Breast epithelium (tissue), 4 donors: ENCODE results near the gene A4GALT. TPM values are rescaled to one million over a fixed set of nuclear protein-coding genes. Genes with fewer than 3 reads are reported as not detected.
A peak's percentile ranks its signal among the peaks of the same experiment; 100 is the strongest.

Experiments
- DNase-seq, 2 donors: peaks; one replicate each; pipeline ENCODE4 v3.0.0-alpha.2; 2019; ENCODE audit warnings: low spot score in 2 of 2
- H3K27ac ChIP-seq, 2 donors: fragments of 200-600 bp; sonication (generic) in 1 of 2; one replicate each; pipeline ENCODE4 v1.5.1; 2016 to 2019; ENCODE audit warnings: mild to moderate bottlenecking in 1 of 2
- H3K27me3 ChIP-seq, 2 donors: fragments of 200-600 bp; sonication (generic) in 1 of 2; one replicate each; pipeline versions ENCODE4 v1.5.1 to v1.6.0; 2017 to 2019; ENCODE audit warnings: control low read depth in 1 of 2, mild to moderate bottlenecking in 1 of 2
- H3K36me3 ChIP-seq: fragments of 200-600 bp; one replicate; pipeline ENCODE4 v1.5.1; 2019
- H3K4me1 ChIP-seq, 2 donors: fragments of 200-600 bp; sonication (generic); one replicate each; pipeline ENCODE4 v1.5.1; 2016 to 2019; ENCODE audit warnings: control low read depth in 1 of 2
- H3K4me3 ChIP-seq, 3 donors: fragments of 200-600 bp; sonication (generic); 1 replicate in 2 of 3; 2 replicates in 1 of 3; pipeline ENCODE4 v1.5.1; 2016 to 2019; ENCODE audit warnings: mild to moderate bottlenecking in 3 of 3, moderate library complexity in 2 of 3
- H3K9me3 ChIP-seq, 2 donors: fragments of 200-600 bp; sonication (generic) in 1 of 2; one replicate each; pipeline ENCODE4 v1.5.1; 2016 to 2019; ENCODE audit warnings: control low read depth in 1 of 2
- CTCF ChIP-seq, 3 donors: fragments of 450-650 bp; IDR thresholded peaks; one replicate each; pipeline ENCODE4 v1.5.1; 2016 to 2017; ENCODE audit warnings: antibody characterized with exemption in 3 of 3, mild to moderate bottlenecking in 3 of 3, moderate library complexity in 3 of 3
- POLR2A ChIP-seq: fragments of 450-650 bp; IDR thresholded peaks from one replicate; pipeline ENCODE4 v1.6.1; 2016; ENCODE audit warnings: antibody characterized with exemption, mild to moderate bottlenecking, moderate library complexity
- POLR2AphosphoS5 ChIP-seq, 3 donors: sonication (generic); formaldehyde crosslinking; IDR thresholded peaks; one replicate each; pipeline ENCODE4 v1.6.1; 2017; ENCODE audit warnings: antibody characterized with exemption in 3 of 3
- intact Hi-C: fragments of 100-400 bp; cut with DNase I; formaldehyde crosslinking; loops from one replicate; pipeline ENCODE4 v1.15.1; 2023; ENCODE audit warnings: low total_unique reads
- total RNA-seq, 3 donors: library from RNA; depleted of rRNA; stranded (reverse); fragments of >200 nt; gene quantifications; one replicate each; pipeline ENCODE4 v1.1.0, GENCODE V29; 2016

A4GALT gene
- total RNA-seq, 3 donors from 2014 or later = 6.6 to 32.8 (median 22.9) TPM

GRCh38 chr22:42724062-42724461 lies 3.4 kb upstream of the A4GALT start:
- H3K27ac ChIP-seq = no peak overlapping the region
- intact Hi-C loops = no loop called here
- DNase-seq = no peak

GRCh38 chr22:42721045-42721434 lies 370 bp upstream of the A4GALT start:
- H3K9me3 ChIP-seq = no peaks in the 10 kb centered on the region
- intact Hi-C loops = no loop called here
- H3K4me3 ChIP-seq = peak overlapping the region; percentile 62 to 98 (median 82)
- H3K27ac ChIP-seq = peak overlapping the region in 1 of 2 donors; percentile 85
- TF ChIP-seq CTCF (IDR thresholded peaks at IDR 0.05) = no peak
- no peak for TF ChIP-seq POLR2AphosphoS5 (IDR thresholded peaks at IDR 0.05)
- no peak for TF ChIP-seq POLR2A
- peaks cover 0 to 5% of the 10 kb centered on the region in 2 donors for H3K27me3 ChIP-seq
- peaks cover 4 to 6% of the 10 kb centered on the region in 2 donors for H3K4me1 ChIP-seq
- no peaks in the 10 kb centered on the region for H3K36me3 ChIP-seq
- no peak for DNase-seq

More at GRCh38 chr22:42724062-42724461, 3.4 kb upstream of the A4GALT start:
- Histone ChIP-seq H3K4me1 (peaks cover 4 to 6% of the 10 kb centered on the region in 2 donors), H3K36me3 (no peaks in the 10 kb centered on the region), H3K27me3 (peaks cover 0 to 5% of the 10 kb centered on the region in 2 donors), H3K9me3 (no peaks in the 10 kb centered on the region), H3K4me3 (no peak overlapping the region)
- TF ChIP-seq POLR2AphosphoS5 (IDR thresholded peaks at IDR 0.05) (no peak), POLR2A (no peak), CTCF (IDR thresholded peaks at IDR 0.05) (no peak)

- no peaks in the 10 kb centered on the region for H3K9me3 ChIP-seq
- peaks cover 4 to 6% of the 10 kb centered on the region in 2 donors for H3K4me1 ChIP-seq
- peak overlapping the region; percentile 62 to 98 (median 82) for H3K4me3 ChIP-seq
- peak overlapping the region; percentile 55 to 85 for H3K27ac ChIP-seq
- H3K27me3 ChIP-seq = peaks cover 0 to 5% of the 10 kb centered on the region in 2 donors
- intact Hi-C loops = no loop called here
- no peak for DNase-seq
- H3K36me3 ChIP-seq = no peaks in the 10 kb centered on the region
- no peak for TF ChIP-seq POLR2A
- TF ChIP-seq CTCF (IDR thresholded peaks at IDR 0.05) = no peak
- TF ChIP-seq POLR2AphosphoS5 (IDR thresholded peaks at IDR 0.05) = no peak
These were observed 911 bp downstream of the A4GALT start for GRCh38 chr22:42719656-42720262.

- H3K36me3 ChIP-seq = no peaks in the 10 kb centered on the region
- H3K9me3 ChIP-seq = no peaks in the 10 kb centered on the region
- peak overlapping the region; percentile 62 to 98 (median 82) for H3K4me3 ChIP-seq
- intact Hi-C loops = no loop called here
- no peak for DNase-seq
- H3K4me1 ChIP-seq = peaks cover 4 to 6% of the 10 kb centered on the region in 2 donors
- peaks cover 0 to 5% of the 10 kb centered on the region in 2 donors for H3K27me3 ChIP-seq
- TF ChIP-seq POLR2AphosphoS5 (IDR thresholded peaks at IDR 0.05) (no peak), POLR2A (no peak), CTCF (IDR thresholded peaks at IDR 0.05) (no peak)
- peak overlapping the region in 1 of 2 donors; percentile 85 for H3K27ac ChIP-seq
These were observed 1.5 kb downstream of the A4GALT start for GRCh38 chr22:42719133-42719532.

- DNase-seq = no peak
- Histone ChIP-seq H3K4me3 (no peak overlapping the region), H3K4me1 (peaks cover 4 to 6% of the 10 kb centered on the region in 2 donors), H3K9me3 (no peaks in the 10 kb centered on the region), H3K36me3 (no peaks in the 10 kb centered on the region), H3K27ac (peak overlapping the region in 1 of 2 donors; percentile 35), H3K27me3 (peaks cover 0 to 5% of the 10 kb centered on the region in 2 donors)
- intact Hi-C loops = no loop called here
- no peak for TF ChIP-seq POLR2A
- no peak for TF ChIP-seq POLR2AphosphoS5 (IDR thresholded peaks at IDR 0.05)
- TF ChIP-seq CTCF (IDR thresholded peaks at IDR 0.05) = no peak
These were observed 3.3 kb downstream of the A4GALT start for GRCh38 chr22:42717197-42717928.
